Liver (tissue), 3 donors: ENCODE results near the gene RPTOR.

Experiments used
- ATF3 ChIP-seq: IDR thresholded peaks from 2 replicates; pipeline ENCODE4 v1.6.1; 2016; ENCODE audit warnings: antibody characterized with exemption
- CTCF ChIP-seq: fragments of 150-350 bp; IDR thresholded peaks from 2 replicates; pipeline ENCODE4 v1.5.1; 2017; ENCODE audit warnings: improper control_type of control experiment, low read depth, low read length; ENCODE audit not compliant: missing input control
- FOXA1 ChIP-seq: IDR thresholded peaks from 2 replicates; pipeline ENCODE4 v1.6.1; 2016; ENCODE audit warnings: antibody characterized with exemption
- GABPA ChIP-seq, 2 donors: IDR thresholded peaks in 1 of 2; conservative IDR thresholded peaks in 1 of 2; 2 replicates each; pipeline ENCODE4 v1.6.1; 2016; ENCODE audit warnings: antibody characterized with exemption in 2 of 2, mild to moderate bottlenecking in 1 of 2, moderate library complexity in 1 of 2
- HNF4A ChIP-seq, 2 donors: conservative IDR thresholded peaks; 2 replicates each; pipeline ENCODE4 v1.6.1; 2016; ENCODE audit warnings: antibody characterized with exemption in 2 of 2, mild to moderate bottlenecking in 2 of 2
- NR2F2 ChIP-seq: IDR thresholded peaks from 2 replicates; pipeline ENCODE4 v1.6.1; 2016; ENCODE audit warnings: antibody characterized with exemption
- REST ChIP-seq: IDR thresholded peaks from 2 replicates; pipeline ENCODE4 v1.6.1; 2016; ENCODE audit warnings: antibody characterized with exemption, mild to moderate bottlenecking
- SP1 ChIP-seq: IDR thresholded peaks from 2 replicates; pipeline ENCODE4 v1.6.1; 2018; ENCODE audit warnings: antibody characterized with exemption, mild to moderate bottlenecking
- YY1 ChIP-seq: IDR thresholded peaks from 2 replicates; pipeline ENCODE4 v1.6.1; 2016; ENCODE audit warnings: antibody characterized with exemption, mild to moderate bottlenecking
- TF ChIP-seq, protein P1 (sequence below): IDR thresholded peaks from 2 replicates; pipeline ENCODE4 v1.6.1; 2016; ENCODE audit warnings: antibody characterized with exemption
- donor health status: healthy.
- donor health status: healthy.

DNA sequence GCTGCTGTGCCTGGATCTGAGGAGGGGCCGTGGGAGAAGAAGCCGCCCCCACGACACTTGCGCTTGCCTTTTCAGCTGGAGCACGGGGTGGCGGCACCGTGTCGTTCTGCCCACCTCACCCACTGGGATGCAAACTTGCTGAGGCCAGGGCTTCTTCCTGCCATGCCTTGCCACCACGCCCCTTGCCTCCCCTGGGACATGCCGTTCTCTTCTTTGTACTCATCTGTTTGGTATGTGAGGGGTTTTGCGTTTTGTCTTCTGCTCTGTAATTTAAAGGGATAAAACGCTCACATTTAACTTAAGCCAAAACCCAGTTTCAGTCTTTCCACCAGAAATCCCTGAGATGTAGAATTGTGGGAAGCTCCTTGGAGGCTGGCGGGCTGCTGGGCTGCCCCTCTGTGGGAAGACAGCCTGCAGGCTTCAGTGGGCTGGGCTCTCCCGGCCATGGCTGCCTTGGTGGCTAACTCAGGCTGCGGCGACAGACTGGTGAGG lies 180.2 kb downstream of the RPTOR start:
- TF ChIP-seq CTCF (no peak), YY1 (no peak), ATF3 (no peak), HNF4A (conservative IDR thresholded peaks at IDR 0.05) (no peak), GABPA (IDR thresholded peaks at IDR 0.05 in 1 of 2, conservative IDR thresholded peaks at IDR 0.05 in 1 of 2) (no peak), REST (no peak), NR2F2 (no peak), FOXA1 (no peak), SP1 (no peak)
- TF ChIP-seq, protein P1, sequence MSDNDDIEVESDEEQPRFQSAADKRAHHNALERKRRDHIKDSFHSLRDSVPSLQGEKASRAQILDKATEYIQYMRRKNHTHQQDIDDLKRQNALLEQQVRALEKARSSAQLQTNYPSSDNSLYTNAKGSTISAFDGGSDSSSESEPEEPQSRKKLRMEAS, result no peak
